Measurements from ENCODE around the gene UGGT1. TPM values are rescaled to one million over a fixed set of nuclear protein-coding genes. Genes with fewer than 3 reads are reported as not detected.

The UGGT1 gene
- polyA plus RNA-seq, 1 of the 3 experiments (the other 2 are of a cell fraction), result 20.0 TPM

DNA sequence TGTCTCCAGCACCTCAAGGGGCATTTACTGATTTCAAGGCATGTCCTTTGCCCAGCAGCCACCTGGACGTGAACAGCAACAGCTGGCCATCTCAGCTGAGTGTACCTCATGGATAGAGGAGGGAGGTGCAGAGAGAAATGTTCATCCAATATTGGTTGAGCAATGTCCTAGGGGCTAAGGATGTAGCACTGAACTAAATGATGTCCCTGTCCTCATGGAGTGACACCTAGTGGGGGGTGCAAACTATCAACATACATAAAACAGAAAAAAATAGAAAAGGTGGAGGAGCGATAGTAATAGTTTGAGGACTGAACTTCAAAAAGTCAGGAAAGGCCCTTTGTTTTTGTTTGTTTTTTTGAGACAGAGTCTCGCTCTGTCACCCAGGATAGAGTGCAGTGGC, 4.8 kb upstream of the UGGT1 start:
- no peak for DNase-seq
- H3K9ac ChIP-seq, result no peak overlapping the region
- H3K4me2 ChIP-seq, result no peak overlapping the region
- no peak overlapping the region for H3K27ac ChIP-seq (ENCODE audit: low read depth in 2 of 2, low read length in 1 of 2)
- peaks cover 2% of the 10 kb centered on the region for H3K79me2 ChIP-seq (ENCODE audit: insufficient read depth)
- H4K20me1 ChIP-seq (ENCODE audit: insufficient read depth), result no peaks in the 10 kb centered on the region
- no peak overlapping the region for H3K4me3 ChIP-seq (ENCODE audit: low read depth in 2 of 2, low read length in 1 of 2)
- POLR2A ChIA-PET, result no interaction called here
- WGBS (ENCODE audit: low lambda C conversion rate), result 89% methylated on average over 3 of the region's 3 CpGs
- CTCF ChIA-PET, result interaction anchor here (2.8 kb wide), 1 partner anchor 22 kb away, joined by 9 read pairs; no protein-coding TSS in a partner anchor
- no peaks in the 10 kb centered on the region for H3K4me1 ChIP-seq (ENCODE audit: control insufficient read depth in 1 of 2, insufficient read depth in 2 of 2, low read depth in 1 of 2, low read length in 1 of 2)
- H3K9me2 ChIP-seq, result no peaks in the 10 kb centered on the region
- no peaks in the 10 kb centered on the region; the same call in 1 of the 2 replicates for H3K27me3 ChIP-seq (ENCODE audit: insufficient read depth)
- no peak overlapping the region for H2AFZ ChIP-seq (ENCODE audit: low read depth)
- TF ChIP-seq RXRA (IDR thresholded peaks at IDR 0.05; ENCODE audit: borderline replicate concordance, low read depth) (no peak), EZH2phosphoT487 (IDR thresholded peaks at IDR 0.05; ENCODE audit: borderline replicate concordance, low read depth) (no peak), SMC3 (IDR thresholded peaks at IDR 0.05; ENCODE audit: low read depth, low read length) (no peak), FOXJ3 (CRISPR knock-in tag; IDR thresholded peaks at IDR 0.05) (no peak), ZBTB33 (IDR thresholded peaks at IDR 0.05; ENCODE audit: borderline replicate concordance, low read depth) (no peak)
- TF ChIP-seq, protein P1, sequence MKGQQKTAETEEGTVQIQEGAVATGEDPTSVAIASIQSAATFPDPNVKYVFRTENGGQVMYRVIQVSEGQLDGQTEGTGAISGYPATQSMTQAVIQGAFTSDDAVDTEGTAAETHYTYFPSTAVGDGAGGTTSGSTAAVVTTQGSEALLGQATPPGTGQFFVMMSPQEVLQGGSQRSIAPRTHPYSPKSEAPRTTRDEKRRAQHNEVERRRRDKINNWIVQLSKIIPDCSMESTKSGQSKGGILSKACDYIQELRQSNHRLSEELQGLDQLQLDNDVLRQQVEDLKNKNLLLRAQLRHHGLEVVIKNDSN (IDR thresholded peaks at IDR 0.05; ENCODE audit: borderline replicate concordance, low read depth), result no peak
- peaks cover 6% of the 10 kb centered on the region for H3F3A ChIP-seq (replicated peaks; ENCODE audit: insufficient read depth)
- no peaks in the 10 kb centered on the region for H3K36me3 ChIP-seq (replicated peaks in 1 of 2; ENCODE audit: control insufficient read depth in 1 of 2, insufficient read depth in 2 of 2, low read length in 1 of 2)
- no peaks in the 10 kb centered on the region for H3K9me3 ChIP-seq

GRCh38 chr2:128090575-128090944, 440 bp upstream of the UGGT1 start:
- Histone ChIP-seq H4K20me1 (ENCODE audit: insufficient read depth) (no peaks in the 10 kb centered on the region), H3K9me3 (no peaks in the 10 kb centered on the region), H3K9me2 (no peaks in the 10 kb centered on the region), H3K4me1 (ENCODE audit: control insufficient read depth in 1 of 2, insufficient read depth in 2 of 2, low read depth in 1 of 2, low read length in 1 of 2) (peaks cover 0 to 13% of the 10 kb centered on the region in 2 experiments; a peak in 3 of 4 replicates), H3K4me3 (ENCODE audit: low read depth in 2 of 2, low read length in 1 of 2) (peak overlapping the region; percentile 90 to 97), H3K27me3 (ENCODE audit: insufficient read depth) (no peaks in the 10 kb centered on the region), H3K4me2 (peak overlapping the region; percentile 86), H3K9ac (peak overlapping the region; percentile 76), H2AFZ (ENCODE audit: low read depth) (peak overlapping the region; percentile 96), H3K36me3 (replicated peaks in 1 of 2; ENCODE audit: control insufficient read depth in 1 of 2, insufficient read depth in 2 of 2, low read length in 1 of 2) (peaks cover 0 to 5% of the 10 kb centered on the region in 2 experiments), H3F3A (replicated peaks; ENCODE audit: insufficient read depth) (peaks cover 6% of the 10 kb centered on the region), H3K27ac (ENCODE audit: low read depth in 2 of 2, low read length in 1 of 2) (peak overlapping the region; percentile 78 to 81), H3K79me2 (ENCODE audit: insufficient read depth) (peaks cover 45% of the 10 kb centered on the region)
- TF ChIP-seq TEAD4 (IDR thresholded peaks at IDR 0.05; ENCODE audit: borderline replicate concordance, insufficient read depth) (0 out of 2 replicates have a peak, but pooled peaks have one; percentile 4), MEF2A (IDR thresholded peaks at IDR 0.05; ENCODE audit: borderline replicate concordance, low read depth) (no peak), FOSL2 (IDR thresholded peaks at IDR 0.05; ENCODE audit: borderline replicate concordance, low read depth) (no peak)
- ChIA-PET CTCF (interaction anchor here (2.3 kb wide), 1 partner anchor 27 kb away, joined by 20 read pairs; no protein-coding TSS in a partner anchor), POLR2A (interaction anchor here (0.6 to 1.7 kb wide), 5 partner anchors 9 to 62 kb away, joined by 3 to 5 read pairs (median 4); partner anchors contain the start of gene SAP130)
- no peak for DNase-seq
- 3% methylated on average over 4 of the region's 4 CpGs for WGBS (ENCODE audit: low lambda C conversion rate)
